GM19372 (cell line): ENCODE measurements around the gene MAP3K3.

Experiments used
- ATAC-seq: cut with Tn5 transposase; IDR thresholded peaks from one replicate; pipeline ENCODE4 v1.9.1; 2021; ENCODE audit warnings: mild to moderate bottlenecking, low read depth, moderate library complexity; ENCODE audit not compliant: unreplicated experiment

MAP3K3 gene

GRCh38 chr17:63647936-63648335, 25.7 kb downstream of the MAP3K3 start:
- no peak for ATAC-seq

- ATAC-seq, result no peak
Observed at GRCh38 chr17:63649813-63650212, 27.6 kb downstream of the MAP3K3 start.

GRCh38 chr17:63652106-63652505, 29.9 kb downstream of the MAP3K3 start:
- no peak for ATAC-seq

- no peak for ATAC-seq
Observed at GRCh38 chr17:63653050-63653449, 30.8 kb downstream of the MAP3K3 start.

GRCh38 chr17:63657786-63658185, 35.6 kb downstream of the MAP3K3 start:
- ATAC-seq, result no peak

- no peak for ATAC-seq
Observed at GRCh38 chr17:63658366-63658765, 36.1 kb downstream of the MAP3K3 start.

GRCh38 chr17:63659850-63660249, 37.6 kb downstream of the MAP3K3 start:
- no peak for ATAC-seq

GRCh38 chr17:63665527-63666214, 43.5 kb downstream of the MAP3K3 start:
- no peak for ATAC-seq

- no peak for ATAC-seq
Observed at GRCh38 chr17:63672856-63673255, 50.6 kb downstream of the MAP3K3 start.

- no peak for ATAC-seq
Observed at GRCh38 chr17:63675231-63675606, 53.0 kb downstream of the MAP3K3 start.

- no peak for ATAC-seq
Observed at GRCh38 chr17:63675607-63676546, 53.7 kb downstream of the MAP3K3 start.

GRCh38 chr17:63676584-63676983, 54.4 kb downstream of the MAP3K3 start:
- no peak for ATAC-seq

- ATAC-seq, result no peak
Observed at GRCh38 chr17:63679214-63679613, 57.0 kb downstream of the MAP3K3 start.

GRCh38 chr17:63680700-63681099, 58.5 kb downstream of the MAP3K3 start:
- no peak for ATAC-seq

GRCh38 chr17:63681530-63681929, 59.3 kb downstream of the MAP3K3 start:
- ATAC-seq, result no peak

- ATAC-seq, result no peak
Observed at GRCh38 chr17:63682441-63682840, 60.2 kb downstream of the MAP3K3 start.

- ATAC-seq, result no peak
Observed at GRCh38 chr17:63682981-63683380, 60.8 kb downstream of the MAP3K3 start.

GRCh38 chr17:63685041-63685440, 62.8 kb downstream of the MAP3K3 start:
- no peak for ATAC-seq

- no peak for ATAC-seq
Observed at GRCh38 chr17:63685578-63685977, 63.4 kb downstream of the MAP3K3 start.

- ATAC-seq, result no peak
Observed at GRCh38 chr17:63686138-63686685, 64.0 kb downstream of the MAP3K3 start.

- no peak for ATAC-seq
Observed at GRCh38 chr17:63688396-63689020, 66.3 kb downstream of the MAP3K3 start.
